SK-N-SH treated with all-trans-retinoic acid at 6 μM for 48 hours (cell line): Measurements from ENCODE around the gene FBXL3.
"Not testable (repeated sequence)": the region's sequence is repeated elsewhere in the genome, so short reads cannot be mapped to it uniquely, and the experiment has no call there.

Source experiments
- ARNTL ChIP-seq: fragments of 450-650 bp; formaldehyde crosslinking; IDR thresholded peaks from 2 replicates; pipeline ENCODE4 v1.5.0; 2020; ENCODE audit warnings: low read depth, mild to moderate bottlenecking, moderate library complexity, borderline replicate concordance
- CREB5 ChIP-seq: fragments of 250-450 bp; sonication (Bioruptor Pico); IDR thresholded peaks from 2 replicates; pipeline ENCODE4 v1.5.1; 2020; ENCODE audit warnings: low read depth, mild to moderate bottlenecking, moderate library complexity
- CSDC2 ChIP-seq: fragments of 250-450 bp; sonication (Bioruptor Pico); IDR thresholded peaks from 2 replicates; pipeline ENCODE4 v1.5.0; 2020; ENCODE audit warnings: mild to moderate bottlenecking, moderate library complexity
- ISL1 ChIP-seq: fragments of 250-450 bp; sonication (Bioruptor Pico); IDR thresholded peaks from 2 replicates; pipeline ENCODE4 v2.1.2; 2022; ENCODE audit warnings: mild to moderate bottlenecking, moderate library complexity
- PATZ1 ChIP-seq: fragments of 250-450 bp; sonication (Bioruptor Pico); IDR thresholded peaks from 2 replicates; pipeline ENCODE4 v1.8.0; 2020; ENCODE audit warnings: mild to moderate bottlenecking, moderate library complexity, borderline replicate concordance
- ZFP3 ChIP-seq: fragments of 250-450 bp; sonication (Bioruptor Pico); IDR thresholded peaks from 2 replicates; pipeline ENCODE4 v1.5.0; 2020; ENCODE audit warnings: mild to moderate bottlenecking, moderate library complexity
- ZNF565 ChIP-seq: fragments of 450-650 bp; formaldehyde crosslinking; conservative IDR thresholded peaks from 2 replicates; pipeline ENCODE4 v1.5.0; 2020; ENCODE audit warnings: low read depth, mild to moderate bottlenecking, moderate library complexity
- ZNF70 ChIP-seq: fragments of 450-650 bp; formaldehyde crosslinking; IDR thresholded peaks from 2 replicates; pipeline ENCODE4 v1.5.0; 2020; ENCODE audit warnings: mild to moderate bottlenecking, moderate library complexity
- ZNF8 ChIP-seq: fragments of 450-650 bp; formaldehyde crosslinking; IDR thresholded peaks from 2 replicates; pipeline ENCODE4 v1.5.0; 2020; ENCODE audit warnings: mild to moderate bottlenecking, moderate library complexity

- TF ChIP-seq ZNF70 (CRISPR knock-in tag); ZFP3 (CRISPR knock-in tag); ISL1 (CRISPR knock-in tag); CSDC2; ZNF565 (CRISPR knock-in tag); CREB5; PATZ1 (CRISPR knock-in tag); ZNF8; ARNTL (CRISPR knock-in tag): not testable (repeated sequence)
These were observed 67.2 kb downstream of the FBXL3 start for GRCh38 chr13:76959734-76960133.
